Thyroid gland (tissue), 4 donors: Measurements from ENCODE around the gene ZNF511.

ENCODE experiments used
- CTCF ChIP-seq, 6 experiments: fragments of 200-600 bp in 3 of 6; fragments of 450-650 bp in 3 of 6; sonication (generic) in 3 of 6; IDR thresholded peaks; one replicate each; pipeline ENCODE4 v1.5.1; 2016 to 2019; ENCODE audit warnings: antibody characterized with exemption in 6 of 6, mild to moderate bottlenecking in 2 of 6, inconsistent platforms in 1 of 6, moderate library complexity in 1 of 6
- POLR2A ChIP-seq, 2 donors: fragments of 450-650 bp; IDR thresholded peaks; one replicate each; pipeline ENCODE4 v1.6.1; 2017; ENCODE audit warnings: antibody characterized with exemption in 2 of 2, mild to moderate bottlenecking in 2 of 2, moderate library complexity in 1 of 2

GRCh38 chr10:133286366-133286765 is 22.3 kb upstream of the ZNF511 start:
- TF ChIP-seq POLR2A (IDR thresholded peaks at IDR 0.05) (no peak), CTCF (IDR thresholded peaks at IDR 0.05) (no peak)
